Duodenal mucosa (tissue), 2 donors: ENCODE measurements around the gene TMEM184A.

Experiments used
- H3K27ac ChIP-seq: one replicate; pipeline ENCODE4 v1.7.0; 2013; ENCODE audit warnings: low read depth, low read length
- H3K27me3 ChIP-seq, 2 donors: one replicate each; pipeline ENCODE4 v1.7.0; 2013; ENCODE audit warnings: low read length in 2 of 2, control low read depth in 1 of 2; ENCODE audit not compliant: insufficient read depth in 2 of 2, control insufficient read depth in 1 of 2
- H3K36me3 ChIP-seq, 2 donors: one replicate each; pipeline ENCODE4 v1.7.0; 2013; ENCODE audit warnings: low read length in 2 of 2, control low read depth in 1 of 2; ENCODE audit not compliant: insufficient read depth in 2 of 2, control insufficient read depth in 1 of 2
- H3K4me1 ChIP-seq, 2 donors: one replicate each; pipeline ENCODE4 v1.7.0; 2013; ENCODE audit warnings: low read length in 2 of 2, control low read depth in 1 of 2; ENCODE audit not compliant: insufficient read depth in 2 of 2, control insufficient read depth in 1 of 2
- H3K4me3 ChIP-seq, 2 donors: one replicate each; pipeline ENCODE4 v1.7.0; 2013; ENCODE audit warnings: low read length in 2 of 2, low read depth in 1 of 2
- H3K9ac ChIP-seq, 2 donors: one replicate each; pipeline ENCODE4 v1.7.0; 2013; ENCODE audit warnings: low read length in 2 of 2, low read depth in 1 of 2
- H3K9me3 ChIP-seq, 2 donors: one replicate each; pipeline ENCODE4 v1.7.0; 2013; ENCODE audit warnings: low read length in 2 of 2, control low read depth in 1 of 2; ENCODE audit not compliant: control insufficient read depth in 1 of 2

Gene TMEM184A

GRCh38 chr7:1552200-1552599 is 3.8 kb downstream of the TMEM184A start:
- H3K36me3 ChIP-seq, result peaks cover 8 to 24% of the 10 kb centered on the region in 2 donors
- H3K4me1 ChIP-seq, result peaks cover 6 to 26% of the 10 kb centered on the region in 2 donors

GRCh38 chr7:1550846-1551155 is 5.2 kb downstream of the TMEM184A start:
- Histone ChIP-seq H3K27ac (no peak overlapping the region), H3K27me3 (no peaks in the 10 kb centered on the region), H3K9ac (no peak overlapping the region), H3K4me1 (peaks cover 6 to 17% of the 10 kb centered on the region in 2 donors), H3K9me3 (no peaks in the 10 kb centered on the region), H3K4me3 (no peak overlapping the region), H3K36me3 (peaks cover 8 to 25% of the 10 kb centered on the region in 2 donors)

More at GRCh38 chr7:1552200-1552599, 3.8 kb downstream of the TMEM184A start:
- Histone ChIP-seq H3K9me3 (no peaks in the 10 kb centered on the region), H3K27ac (no peak overlapping the region), H3K27me3 (no peaks in the 10 kb centered on the region), H3K4me3 (no peak overlapping the region), H3K9ac (no peak overlapping the region)

DNA sequence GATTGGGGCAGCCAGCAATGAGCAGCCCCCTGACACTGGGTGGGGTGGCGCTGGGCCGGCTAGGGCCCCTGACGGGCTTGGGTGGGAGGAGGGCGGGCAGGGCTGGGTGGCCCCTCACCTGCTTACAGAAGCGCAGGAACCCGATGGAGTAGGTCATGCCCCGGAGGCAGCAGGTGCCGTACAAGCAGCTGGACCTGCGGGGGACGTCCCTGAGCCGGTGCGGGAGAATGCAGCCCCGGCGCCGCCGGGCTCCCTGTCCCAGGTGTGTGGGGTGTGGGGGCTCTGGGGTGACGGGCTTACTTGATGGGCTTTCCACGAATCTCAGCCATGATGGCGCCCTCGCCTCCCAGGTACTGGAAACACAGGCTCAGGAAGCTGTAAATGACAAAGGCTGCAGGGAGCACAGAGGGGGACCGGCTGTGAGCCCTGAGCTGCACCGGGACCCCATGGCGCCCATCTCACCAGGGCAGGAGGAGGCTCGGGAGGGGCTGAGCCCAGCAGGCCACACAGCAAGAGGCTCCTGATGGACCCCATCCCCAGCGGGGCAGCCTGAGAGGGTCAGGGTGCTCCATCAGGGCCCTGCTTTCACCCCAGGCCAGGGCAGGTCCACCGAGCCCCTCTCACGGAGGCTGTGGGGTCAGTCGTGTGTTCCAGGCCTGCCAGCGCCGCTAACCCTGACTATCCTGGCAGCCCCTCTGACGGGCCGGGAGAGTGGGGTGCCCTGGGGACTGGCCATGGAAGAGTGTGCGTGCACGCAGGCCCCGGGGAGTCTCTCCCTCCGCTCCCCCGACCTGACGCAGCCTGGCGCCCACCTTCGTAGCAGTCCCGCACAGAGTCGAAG is 5.8 kb downstream of the TMEM184A start:
- H3K27me3 ChIP-seq, result no peaks in the 10 kb centered on the region

GRCh38 chr7:1549357-1550004 is 6.5 kb downstream of the TMEM184A start:
- Histone ChIP-seq H3K9me3 (no peaks in the 10 kb centered on the region), H3K36me3 (peaks cover 8 to 26% of the 10 kb centered on the region in 2 donors), H3K9ac (no peak overlapping the region), H3K27ac (no peak overlapping the region), H3K4me1 (peaks cover 0 to 7% of the 10 kb centered on the region in 2 donors), H3K4me3 (no peak overlapping the region), H3K27me3 (no peaks in the 10 kb centered on the region)

More for the DNA sequence above, 5.8 kb downstream of the TMEM184A start:
- H3K4me3 ChIP-seq, result no peak overlapping the region
- peaks cover 6 to 13% of the 10 kb centered on the region in 2 donors for H3K4me1 ChIP-seq
- H3K9me3 ChIP-seq, result no peaks in the 10 kb centered on the region
- H3K27ac ChIP-seq, result no peak overlapping the region
- no peak overlapping the region for H3K9ac ChIP-seq
- H3K36me3 ChIP-seq, result peaks cover 8 to 25% of the 10 kb centered on the region in 2 donors

DNA sequence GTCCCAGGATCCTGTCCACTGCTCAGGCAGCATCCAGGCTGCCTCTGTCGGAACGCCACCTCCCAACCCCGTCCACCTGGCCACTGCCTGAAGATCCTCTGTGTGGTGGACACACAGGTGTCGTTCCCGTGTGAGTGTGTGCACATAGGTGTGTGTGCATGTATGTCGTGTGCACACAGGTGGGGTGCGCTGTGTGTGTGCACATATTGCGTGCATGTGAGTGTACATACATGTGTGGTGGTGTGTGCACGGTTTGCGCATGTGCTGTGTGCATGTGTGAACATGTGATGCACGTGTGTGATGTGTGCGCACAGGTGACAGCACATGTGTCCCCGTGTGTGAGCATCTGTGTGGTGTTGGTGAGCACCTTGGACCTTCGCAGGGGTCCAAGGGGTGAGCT is 7.1 kb downstream of the TMEM184A start:
- H3K9ac ChIP-seq, result no peak overlapping the region
- H3K4me1 ChIP-seq, result peaks cover 0 to 3% of the 10 kb centered on the region in 2 donors
- no peak overlapping the region for H3K4me3 ChIP-seq
- no peaks in the 10 kb centered on the region for H3K27me3 ChIP-seq
- H3K36me3 ChIP-seq, result peaks cover 8 to 29% of the 10 kb centered on the region in 2 donors
- no peak overlapping the region for H3K27ac ChIP-seq
- no peaks in the 10 kb centered on the region for H3K9me3 ChIP-seq

GRCh38 chr7:1548438-1548831 is 7.6 kb downstream of the TMEM184A start:
- Histone ChIP-seq H3K9ac (no peak overlapping the region), H3K36me3 (peaks cover 8 to 27% of the 10 kb centered on the region in 2 donors), H3K4me3 (no peak overlapping the region), H3K27ac (no peak overlapping the region), H3K4me1 (peaks cover 0 to 3% of the 10 kb centered on the region in 2 donors), H3K27me3 (no peaks in the 10 kb centered on the region), H3K9me3 (no peaks in the 10 kb centered on the region)

DNA sequence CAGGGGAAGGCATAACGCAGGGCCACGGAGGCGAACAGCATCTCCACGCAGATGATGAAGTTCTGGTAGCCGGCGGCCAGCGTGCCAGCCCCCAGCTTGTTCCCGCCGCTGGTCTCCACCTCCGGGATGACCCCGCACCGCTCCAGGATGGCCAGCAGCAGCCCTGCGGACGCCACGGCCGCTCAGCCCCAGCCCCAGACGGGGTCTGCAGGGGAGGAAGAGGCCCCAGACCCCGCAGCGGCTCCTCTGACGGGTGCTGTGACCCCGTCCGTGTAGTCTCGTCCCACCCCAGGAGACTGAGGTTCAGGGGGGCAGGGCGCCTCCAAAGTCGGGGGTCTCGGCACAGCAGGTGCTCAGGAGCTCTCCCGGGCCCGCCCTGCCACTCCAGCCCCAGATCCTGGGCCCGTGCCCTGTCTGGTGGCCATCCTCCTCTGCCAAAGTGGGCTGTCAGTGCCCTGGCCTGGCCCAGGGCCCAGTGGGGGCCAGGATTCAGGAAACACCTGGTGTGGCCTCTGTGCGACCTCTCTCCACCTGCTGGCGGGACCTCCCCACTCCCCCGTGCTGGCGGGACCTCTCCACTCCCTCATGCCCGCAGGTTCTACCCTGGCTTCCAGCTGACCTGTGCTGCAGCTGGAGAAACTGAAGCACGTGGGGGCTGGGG is 8.1 kb downstream of the TMEM184A start:
- H3K27me3 ChIP-seq, result no peaks in the 10 kb centered on the region
- peaks cover 0 to 3% of the 10 kb centered on the region in 2 donors for H3K4me1 ChIP-seq
- no peak overlapping the region for H3K27ac ChIP-seq
- peaks cover 8 to 27% of the 10 kb centered on the region in 2 donors for H3K36me3 ChIP-seq
- H3K9me3 ChIP-seq, result no peaks in the 10 kb centered on the region
- H3K9ac ChIP-seq, result no peak overlapping the region
- no peak overlapping the region for H3K4me3 ChIP-seq

DNA sequence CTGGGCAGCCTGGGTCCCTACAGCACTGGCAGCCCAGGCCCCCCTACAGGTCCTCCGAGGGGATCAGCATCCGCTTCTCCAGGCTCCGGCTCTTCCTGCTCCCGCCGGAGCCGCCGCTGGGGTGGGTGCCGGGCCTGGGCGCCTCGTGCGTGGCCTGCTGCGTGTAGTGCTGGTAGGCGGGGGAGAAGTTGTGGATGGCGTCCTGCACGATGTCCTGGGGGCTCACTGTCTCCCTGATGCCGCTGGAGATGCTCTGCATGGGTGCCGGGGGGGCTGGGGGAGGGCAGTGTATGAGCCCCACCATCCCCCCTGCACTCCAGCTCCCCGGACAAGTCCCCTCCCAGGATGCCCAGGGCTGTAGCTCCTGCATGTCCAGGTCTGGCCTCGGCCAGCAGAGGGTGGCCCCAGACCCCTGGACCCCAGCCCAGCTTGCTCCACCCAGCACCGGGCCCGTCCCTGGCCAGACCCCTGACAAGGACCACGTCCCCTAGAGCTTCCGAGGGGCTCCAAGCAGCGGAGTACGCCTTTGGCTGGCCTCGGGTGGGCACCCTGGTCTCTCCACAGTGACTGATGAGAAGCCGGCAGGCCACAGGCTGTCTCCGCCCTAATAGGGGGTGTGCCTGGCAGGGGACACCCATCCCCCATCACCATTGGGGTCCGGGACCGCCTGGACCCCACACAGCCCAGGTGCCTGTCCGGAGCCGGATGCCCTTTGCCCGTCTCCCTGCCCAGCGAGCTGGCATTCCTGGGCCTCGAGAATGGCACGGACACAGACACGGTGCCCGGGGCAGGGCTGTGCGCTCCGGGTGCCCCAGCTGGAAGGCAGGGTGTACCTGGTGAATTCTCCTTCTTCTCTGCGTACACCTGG is 8.9 kb downstream of the TMEM184A start:
- Histone ChIP-seq H3K9me3 (no peaks in the 10 kb centered on the region), H3K36me3 (peaks cover 8 to 30% of the 10 kb centered on the region in 2 donors), H3K4me3 (no peak overlapping the region), H3K4me1 (peaks cover 0 to 3% of the 10 kb centered on the region in 2 donors), H3K27ac (no peak overlapping the region), H3K27me3 (no peaks in the 10 kb centered on the region), H3K9ac (no peak overlapping the region)

GRCh38 chr7:1546274-1546908 is 9.6 kb downstream of the TMEM184A start:
- no peak overlapping the region for H3K27ac ChIP-seq
- H3K9me3 ChIP-seq, result no peaks in the 10 kb centered on the region
- peaks cover 8 to 31% of the 10 kb centered on the region in 2 donors for H3K36me3 ChIP-seq
- H3K4me1 ChIP-seq, result peaks cover 0 to 3% of the 10 kb centered on the region in 2 donors
- no peak overlapping the region for H3K4me3 ChIP-seq
- H3K9ac ChIP-seq, result no peak overlapping the region
- no peaks in the 10 kb centered on the region for H3K27me3 ChIP-seq
